ENCODE measurements around the gene TRIOBP.

- TF ChIP-seq, protein P1, sequence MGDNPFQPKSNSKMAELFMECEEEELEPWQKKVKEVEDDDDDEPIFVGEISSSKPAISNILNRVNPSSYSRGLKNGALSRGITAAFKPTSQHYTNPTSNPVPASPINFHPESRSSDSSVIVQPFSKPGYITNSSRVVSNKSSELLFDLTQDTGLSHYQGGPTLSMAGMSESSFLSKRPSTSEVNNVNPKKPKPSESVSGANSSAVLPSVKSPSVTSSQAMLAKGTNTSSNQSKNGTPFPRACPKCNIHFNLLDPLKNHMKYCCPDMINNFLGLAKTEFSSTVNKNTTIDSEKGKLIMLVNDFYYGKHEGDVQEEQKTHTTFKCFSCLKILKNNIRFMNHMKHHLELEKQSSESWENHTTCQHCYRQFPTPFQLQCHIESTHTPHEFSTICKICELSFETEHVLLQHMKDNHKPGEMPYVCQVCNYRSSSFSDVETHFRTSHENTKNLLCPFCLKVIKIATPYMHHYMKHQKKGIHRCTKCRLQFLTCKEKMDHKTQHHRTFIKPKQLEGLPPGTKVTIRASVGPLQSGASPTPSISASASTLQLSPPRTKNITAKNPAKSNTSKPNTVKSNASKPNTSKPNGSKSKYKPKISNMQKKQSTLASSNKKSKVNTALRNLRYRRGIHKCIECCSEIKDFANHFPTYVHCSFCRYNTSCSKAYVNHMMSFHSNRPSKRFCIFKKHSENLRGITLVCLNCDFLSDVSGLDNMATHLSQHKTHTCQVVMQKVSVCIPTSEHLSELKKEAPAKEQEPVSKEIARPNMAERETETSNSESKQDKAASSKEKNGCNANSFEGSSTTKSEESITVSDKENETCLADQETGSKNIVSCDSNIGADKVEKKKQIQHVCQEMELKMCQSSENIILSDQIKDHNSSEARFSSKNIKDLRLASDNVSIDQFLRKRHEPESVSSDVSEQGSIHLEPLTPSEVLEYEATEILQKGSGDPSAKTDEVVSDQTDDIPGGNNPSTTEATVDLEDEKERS (tag by site-specific recombination; IDR thresholded peaks at IDR 0.05), result no peak
- TF ChIP-seq, protein P2, sequence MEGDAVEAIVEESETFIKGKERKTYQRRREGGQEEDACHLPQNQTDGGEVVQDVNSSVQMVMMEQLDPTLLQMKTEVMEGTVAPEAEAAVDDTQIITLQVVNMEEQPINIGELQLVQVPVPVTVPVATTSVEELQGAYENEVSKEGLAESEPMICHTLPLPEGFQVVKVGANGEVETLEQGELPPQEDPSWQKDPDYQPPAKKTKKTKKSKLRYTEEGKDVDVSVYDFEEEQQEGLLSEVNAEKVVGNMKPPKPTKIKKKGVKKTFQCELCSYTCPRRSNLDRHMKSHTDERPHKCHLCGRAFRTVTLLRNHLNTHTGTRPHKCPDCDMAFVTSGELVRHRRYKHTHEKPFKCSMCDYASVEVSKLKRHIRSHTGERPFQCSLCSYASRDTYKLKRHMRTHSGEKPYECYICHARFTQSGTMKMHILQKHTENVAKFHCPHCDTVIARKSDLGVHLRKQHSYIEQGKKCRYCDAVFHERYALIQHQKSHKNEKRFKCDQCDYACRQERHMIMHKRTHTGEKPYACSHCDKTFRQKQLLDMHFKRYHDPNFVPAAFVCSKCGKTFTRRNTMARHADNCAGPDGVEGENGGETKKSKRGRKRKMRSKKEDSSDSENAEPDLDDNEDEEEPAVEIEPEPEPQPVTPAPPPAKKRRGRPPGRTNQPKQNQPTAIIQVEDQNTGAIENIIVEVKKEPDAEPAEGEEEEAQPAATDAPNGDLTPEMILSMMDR (tag by site-specific recombination; IDR thresholded peaks at IDR 0.05), result no peak
- TF ChIP-seq GFI1B (tag by site-specific recombination; IDR thresholded peaks at IDR 0.05) (no peak), ATF2 (tag by site-specific recombination; IDR thresholded peaks at IDR 0.05; ENCODE audit: low read depth) (no peak), FEZF1 (tag by site-specific recombination; IDR thresholded peaks at IDR 0.05) (no peak), ZNF138 (tag by site-specific recombination; IDR thresholded peaks at IDR 0.05; ENCODE audit: borderline replicate concordance) (no peak)
These were observed 20.7 kb upstream of the TRIOBP start for GRCh38 chr22:37675930-37676735.

Data from HEK293 (cell line).